Measurements from ENCODE around the gene CCL22.
"Not testable (repeated sequence)": the region's sequence is repeated elsewhere in the genome, so short reads cannot be mapped to it uniquely, and the experiment has no call there.

The CCL22 gene

DNA sequence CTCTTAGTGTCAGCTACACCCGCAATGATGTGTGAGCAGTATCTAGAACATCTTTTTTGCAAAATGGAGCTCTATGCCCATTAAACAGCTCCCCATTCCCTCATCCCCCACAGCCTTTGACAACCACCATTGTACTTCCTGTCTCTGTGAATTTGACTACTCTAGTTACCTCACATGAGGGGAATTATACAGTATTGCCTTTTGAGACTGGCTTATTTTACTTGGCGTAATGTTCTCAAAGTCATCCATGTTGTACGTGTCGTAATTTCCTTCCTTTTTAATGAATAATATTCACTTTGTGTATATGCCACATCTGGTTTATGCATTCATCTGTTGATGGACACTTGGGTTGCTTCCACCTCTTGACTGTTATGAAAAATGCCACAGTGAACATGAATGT, 23.2 kb upstream of the CCL22 start:
- TF ChIP-seq, protein P1, sequence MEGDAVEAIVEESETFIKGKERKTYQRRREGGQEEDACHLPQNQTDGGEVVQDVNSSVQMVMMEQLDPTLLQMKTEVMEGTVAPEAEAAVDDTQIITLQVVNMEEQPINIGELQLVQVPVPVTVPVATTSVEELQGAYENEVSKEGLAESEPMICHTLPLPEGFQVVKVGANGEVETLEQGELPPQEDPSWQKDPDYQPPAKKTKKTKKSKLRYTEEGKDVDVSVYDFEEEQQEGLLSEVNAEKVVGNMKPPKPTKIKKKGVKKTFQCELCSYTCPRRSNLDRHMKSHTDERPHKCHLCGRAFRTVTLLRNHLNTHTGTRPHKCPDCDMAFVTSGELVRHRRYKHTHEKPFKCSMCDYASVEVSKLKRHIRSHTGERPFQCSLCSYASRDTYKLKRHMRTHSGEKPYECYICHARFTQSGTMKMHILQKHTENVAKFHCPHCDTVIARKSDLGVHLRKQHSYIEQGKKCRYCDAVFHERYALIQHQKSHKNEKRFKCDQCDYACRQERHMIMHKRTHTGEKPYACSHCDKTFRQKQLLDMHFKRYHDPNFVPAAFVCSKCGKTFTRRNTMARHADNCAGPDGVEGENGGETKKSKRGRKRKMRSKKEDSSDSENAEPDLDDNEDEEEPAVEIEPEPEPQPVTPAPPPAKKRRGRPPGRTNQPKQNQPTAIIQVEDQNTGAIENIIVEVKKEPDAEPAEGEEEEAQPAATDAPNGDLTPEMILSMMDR (IDR thresholded peaks at IDR 0.05; ENCODE audit: borderline replicate concordance, insufficient read depth, low read depth, low read length): no peak
- H3K4me3 ChIP-seq (ENCODE audit: low read depth, low read length): no peak overlapping the region

DNA sequence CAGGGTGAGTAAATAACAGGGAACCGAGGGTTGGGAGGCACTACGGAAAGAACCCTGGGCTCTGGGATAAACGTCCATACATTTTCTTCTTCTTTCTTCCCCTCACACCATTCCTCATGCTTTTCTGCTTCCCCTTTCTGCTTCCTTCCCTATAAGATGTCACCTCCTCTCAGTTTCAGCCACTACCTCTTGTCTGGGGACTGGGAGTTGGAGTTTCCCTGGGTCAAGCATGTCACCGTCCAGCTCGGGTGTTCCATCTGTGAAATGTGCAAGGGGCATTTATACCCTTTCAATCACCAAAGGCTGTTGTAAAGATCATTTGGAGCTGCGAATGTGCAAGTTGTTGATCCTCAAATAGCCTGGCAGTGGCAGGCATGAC, 17.5 kb upstream of the CCL22 start:
- H3K4me3 ChIP-seq (ENCODE audit: low read depth, low read length): no peak overlapping the region
- TF ChIP-seq, protein P1 (IDR thresholded peaks at IDR 0.05; ENCODE audit: borderline replicate concordance, insufficient read depth, low read depth, low read length): no peak

DNA sequence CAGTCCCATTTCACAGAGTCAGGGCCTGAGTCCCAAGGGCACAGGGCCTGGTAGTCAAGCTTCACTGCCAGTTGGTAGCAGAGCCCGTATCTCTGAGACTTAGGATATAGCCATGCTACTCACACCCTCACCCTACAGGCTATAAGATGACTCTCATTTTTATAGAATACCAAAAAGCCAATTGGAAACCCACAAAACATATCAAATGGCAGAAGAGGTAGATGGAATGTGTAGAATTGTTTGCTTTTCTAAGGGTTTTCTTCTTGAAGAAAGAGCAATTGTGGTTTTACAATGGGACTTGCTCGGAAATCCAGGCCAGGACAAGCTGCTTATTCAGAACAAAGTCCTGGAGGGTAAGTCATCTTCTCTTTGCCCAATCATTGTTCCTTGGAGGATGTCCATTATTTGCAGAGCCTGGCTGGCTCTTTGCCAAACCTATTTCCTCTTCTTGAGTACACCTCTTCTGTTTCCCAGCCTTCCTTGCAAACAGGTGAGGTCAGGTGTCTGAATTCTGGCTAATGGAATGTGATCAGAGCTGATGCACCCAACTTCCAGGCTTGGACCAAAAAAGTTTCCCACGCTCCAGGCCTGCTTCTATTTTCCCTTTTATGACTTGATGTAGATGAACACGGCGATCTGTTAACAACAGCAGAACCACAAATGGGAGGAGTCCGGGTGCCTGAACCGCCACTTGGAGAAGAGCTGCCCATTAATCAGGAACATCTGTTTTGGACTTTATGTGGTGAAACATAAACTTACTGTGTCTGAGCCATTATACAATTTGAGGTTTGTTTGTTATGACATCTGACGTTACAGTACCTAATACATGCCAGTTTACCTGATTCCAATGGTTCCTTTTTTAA, 16.9 kb upstream of the CCL22 start:
- H3K4me3 ChIP-seq (ENCODE audit: low read depth, low read length): no peak overlapping the region
- TF ChIP-seq, protein P1 (IDR thresholded peaks at IDR 0.05; ENCODE audit: borderline replicate concordance, insufficient read depth, low read depth, low read length): no peak

DNA sequence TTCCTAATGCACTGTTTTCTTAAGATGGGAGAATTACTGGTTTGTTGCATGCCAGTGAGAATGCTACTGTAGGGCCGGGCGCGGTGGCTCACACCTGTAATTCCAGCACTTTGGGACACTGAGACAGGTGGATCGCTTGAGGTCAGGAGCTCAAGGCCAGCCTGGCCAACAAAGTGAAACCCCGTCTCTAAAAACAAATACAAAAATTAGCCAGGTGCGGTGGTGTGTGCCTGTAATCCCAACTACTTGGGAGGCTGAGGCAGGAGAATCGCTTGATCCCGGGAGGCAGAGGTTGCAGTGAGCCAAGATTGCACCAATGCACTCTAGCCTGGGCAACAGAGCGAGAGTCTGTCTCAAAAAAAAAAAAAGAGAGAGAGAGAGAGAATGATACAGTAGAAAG, 16.0 kb upstream of the CCL22 start:
- H3K4me3 ChIP-seq (ENCODE audit: low read depth, low read length): not testable (repeated sequence)

DNA sequence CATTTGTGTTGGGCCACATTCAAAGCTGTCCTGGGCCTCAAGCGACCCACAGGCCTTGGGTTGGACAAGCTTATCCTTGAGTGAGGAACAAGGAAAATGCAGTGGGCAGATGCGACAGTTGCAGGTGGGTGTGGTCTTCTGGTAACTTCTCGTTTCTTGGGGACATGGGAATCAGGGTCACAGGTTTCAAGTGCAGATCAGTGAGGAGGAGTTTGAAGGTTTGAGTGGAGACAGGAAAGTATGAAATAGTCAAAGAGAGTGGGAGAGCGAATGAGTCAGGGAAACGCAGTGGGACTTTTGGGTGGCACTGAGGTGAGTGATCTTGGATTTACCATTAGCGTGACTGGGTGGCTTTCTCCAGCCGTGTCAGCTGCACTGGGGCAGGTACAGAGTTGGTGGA, 15.4 kb upstream of the CCL22 start:
- no peak overlapping the region for H3K4me3 ChIP-seq (ENCODE audit: low read depth, low read length)
- TF ChIP-seq, protein P1 (IDR thresholded peaks at IDR 0.05; ENCODE audit: borderline replicate concordance, insufficient read depth, low read depth, low read length): no peak

DNA sequence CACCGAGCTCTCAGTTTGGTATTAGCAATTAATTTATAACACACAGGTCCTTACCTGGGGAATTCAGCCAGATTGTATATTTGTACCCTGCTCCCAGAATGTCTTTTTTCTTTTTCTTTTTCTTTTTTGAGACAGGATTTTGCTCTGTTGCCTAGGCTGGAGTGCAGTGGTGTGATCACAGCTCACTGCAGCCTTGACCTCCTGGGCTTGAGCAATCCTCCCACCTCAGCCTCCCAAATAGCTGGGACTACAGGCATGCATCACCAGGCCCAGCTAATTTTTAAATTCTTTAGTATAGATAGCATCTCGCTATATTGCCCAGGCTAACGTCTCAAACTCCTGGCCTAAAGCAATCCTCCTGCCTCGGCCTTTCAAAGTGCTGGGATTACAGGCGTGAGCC, 14.5 kb upstream of the CCL22 start:
- H3K4me3 ChIP-seq (ENCODE audit: low read depth, low read length): not testable (repeated sequence)

DNA sequence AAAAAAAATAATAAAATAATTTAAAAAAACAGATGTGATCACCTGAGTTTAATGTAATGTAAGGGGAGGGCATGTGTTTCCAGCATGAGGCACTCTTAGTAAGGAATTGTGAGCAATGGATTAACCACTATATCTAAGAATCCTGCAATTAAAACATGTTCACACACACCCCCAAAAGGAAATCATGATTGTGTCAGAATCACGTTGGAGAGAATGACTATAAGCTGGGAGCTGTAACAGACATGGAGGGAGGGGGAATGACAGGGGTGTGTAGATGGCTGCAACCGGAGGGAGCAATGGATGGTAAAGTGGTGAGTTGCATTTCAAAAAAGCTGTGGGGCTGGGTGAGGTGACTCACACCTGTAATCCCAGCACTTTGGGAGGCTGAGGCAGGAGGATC, 13.6 kb upstream of the CCL22 start:
- H3K4me3 ChIP-seq (ENCODE audit: low read depth, low read length): no peak overlapping the region
- TF ChIP-seq, protein P1 (IDR thresholded peaks at IDR 0.05; ENCODE audit: borderline replicate concordance, insufficient read depth, low read depth, low read length): no peak

DNA sequence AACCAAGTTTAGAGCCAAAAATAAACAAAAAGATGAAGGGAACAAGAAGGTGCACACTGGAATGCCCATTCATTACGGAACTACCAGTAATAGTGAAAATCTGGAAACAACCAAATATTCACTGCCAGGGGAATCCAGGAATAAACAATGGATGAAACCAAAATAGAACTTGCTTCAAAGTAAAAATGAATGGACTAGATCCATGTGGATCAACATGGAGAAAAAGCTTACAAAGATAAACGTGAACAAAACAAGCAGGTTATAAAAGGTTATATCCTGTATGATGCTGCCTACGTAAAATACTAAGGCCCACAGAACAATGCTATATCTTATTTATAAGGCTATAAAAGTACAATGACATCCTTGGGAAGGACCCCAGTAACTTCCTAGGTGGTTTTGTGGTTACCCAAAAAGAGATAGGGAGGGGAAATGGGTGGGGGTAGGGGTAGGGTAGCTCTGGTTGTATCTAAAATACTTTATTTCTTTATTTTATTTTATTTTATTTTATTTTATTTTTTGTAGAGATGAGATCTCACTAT, 12.8 kb upstream of the CCL22 start:
- TF ChIP-seq, protein P1 (IDR thresholded peaks at IDR 0.05; ENCODE audit: borderline replicate concordance, insufficient read depth, low read depth, low read length): no peak
- H3K4me3 ChIP-seq (ENCODE audit: low read depth, low read length): no peak overlapping the region

Measured in GM12875 (cell line).